Liver (tissue), 9 donors: Measurements from ENCODE around the gene FAM3B. TPM values are rescaled to one million over a fixed set of nuclear protein-coding genes. Genes with fewer than 3 reads are reported as not detected.

Source experiments
- DNase-seq: peaks from one replicate; pipeline ENCODE4 v3.0.0-alpha.2; 2017; ENCODE audit warnings: low spot score
- H3K27ac ChIP-seq, 2 donors: one replicate each; pipeline ENCODE4 v1.7.0; 2013; ENCODE audit warnings: inconsistent platforms in 2 of 2, low read length in 2 of 2, control low read depth in 1 of 2, low read depth in 1 of 2, mild to moderate bottlenecking in 1 of 2
- H3K27me3 ChIP-seq, 4 donors: one replicate each; pipeline versions ENCODE4 v1.6.1 to v1.7.0; 2013; ENCODE audit warnings: low read length in 3 of 4, inconsistent platforms in 1 of 4, mild to moderate bottlenecking in 1 of 4, moderate library complexity in 1 of 4; ENCODE audit not compliant: control insufficient read depth in 4 of 4, insufficient read depth in 4 of 4
- H3K36me3 ChIP-seq, 4 donors: one replicate each; pipeline versions ENCODE4 v1.6.1 to v1.7.0; 2013; ENCODE audit warnings: low read length in 3 of 4, mild to moderate bottlenecking in 3 of 4, low read depth in 1 of 4, moderate library complexity in 1 of 4; ENCODE audit not compliant: control insufficient read depth in 4 of 4, insufficient read depth in 3 of 4
- H3K4me1 ChIP-seq, 4 donors: one replicate each; pipeline versions ENCODE4 v1.6.1 to v1.7.0; 2013; ENCODE audit warnings: low read length in 3 of 4, mild to moderate bottlenecking in 3 of 4, moderate library complexity in 1 of 4; ENCODE audit not compliant: control insufficient read depth in 4 of 4, insufficient read depth in 4 of 4
- H3K4me3 ChIP-seq, 3 donors: one replicate each; pipeline versions ENCODE4 v1.6.1 to v1.7.0; 2013; ENCODE audit warnings: low read length in 3 of 3, control low read depth in 1 of 3, low read depth in 1 of 3, mild to moderate bottlenecking in 1 of 3
- H3K9ac ChIP-seq, 2 donors: one replicate each; pipeline ENCODE4 v1.7.0; 2013; ENCODE audit warnings: low read length in 2 of 2, mild to moderate bottlenecking in 2 of 2, moderate library complexity in 2 of 2, control low read depth in 1 of 2, low read depth in 1 of 2
- H3K9me3 ChIP-seq, 4 donors: one replicate each; pipeline versions ENCODE4 v1.6.1 to v1.7.0; 2013; ENCODE audit warnings: low read length in 3 of 4; ENCODE audit not compliant: control insufficient read depth in 4 of 4
- EGR1 ChIP-seq, 2 donors: IDR thresholded peaks; 2 replicates each; pipeline ENCODE4 v1.6.1; 2016 to 2018; ENCODE audit warnings: antibody characterized with exemption in 2 of 2, low read depth in 2 of 2
- FOXA1 ChIP-seq: IDR thresholded peaks from 2 replicates; pipeline ENCODE4 v1.6.1; 2016; ENCODE audit warnings: antibody characterized with exemption
- GABPA ChIP-seq, 2 donors: IDR thresholded peaks in 1 of 2; conservative IDR thresholded peaks in 1 of 2; 2 replicates each; pipeline ENCODE4 v1.6.1; 2016; ENCODE audit warnings: antibody characterized with exemption in 2 of 2, mild to moderate bottlenecking in 1 of 2, moderate library complexity in 1 of 2
- MAX ChIP-seq: IDR thresholded peaks from 2 replicates; pipeline ENCODE4 v1.6.1; 2016; ENCODE audit warnings: antibody characterized with exemption
- NR2F2 ChIP-seq: IDR thresholded peaks from 2 replicates; pipeline ENCODE4 v1.6.1; 2016; ENCODE audit warnings: antibody characterized with exemption
- RAD21 ChIP-seq, 2 donors: IDR thresholded peaks; 2 replicates each; pipeline ENCODE4 v1.6.1; 2016; ENCODE audit warnings: antibody characterized with exemption in 2 of 2, mild to moderate bottlenecking in 2 of 2
- RXRA ChIP-seq, 2 donors: IDR thresholded peaks; 2 replicates each; pipeline ENCODE4 v1.6.1; 2017 to 2018; ENCODE audit warnings: antibody characterized with exemption in 2 of 2, mild to moderate bottlenecking in 1 of 2
- SP1 ChIP-seq: IDR thresholded peaks from 2 replicates; pipeline ENCODE4 v1.6.1; 2018; ENCODE audit warnings: antibody characterized with exemption, mild to moderate bottlenecking
- YY1 ChIP-seq: IDR thresholded peaks from 2 replicates; pipeline ENCODE4 v1.6.1; 2016; ENCODE audit warnings: antibody characterized with exemption, mild to moderate bottlenecking
- WGBS: extraction: QIAGEN DNeasy Blood & Tissue Kit; methylation state at CpG from one replicate; pipeline ENCODE4 v1.1.7; 2013; 5-methylcytosine and 5-hydroxymethylcytosine counted together
- polyA plus RNA-seq, 2 donors: library from polyadenylated mRNA; stranded (reverse) in 1 of 2; unstranded in 1 of 2; fragments of 200-250 nt in 1 of 2; fragments of >200 nt in 1 of 2; fragmentation: Nextera tagmentation in 1 of 2; extraction: Ambion mirVana in 1 of 2; gene quantifications; one replicate each; pipeline versions ENCODE4 v1.2.1 to v1.2.3, GENCODE V29; 2013 to 2015
- total RNA-seq, 2 donors: library from RNA; depleted of rRNA; stranded (reverse); fragments of >200 nt; gene quantifications; one replicate each; pipeline ENCODE4 v1.2.3, GENCODE V29; 2014
- TF ChIP-seq, protein P1 (sequence below): IDR thresholded peaks from 2 replicates; pipeline ENCODE4 v1.6.1; 2016; ENCODE audit warnings: antibody characterized with exemption
- TF ChIP-seq, protein P2 (sequence below): IDR thresholded peaks from 2 replicates; pipeline ENCODE4 v1.6.1; 2016; ENCODE audit warnings: antibody characterized with exemption
- donor health status: healthy.
- donor health status: healthy.
- donor health status: healthy.
- donor health status: healthy.
- donor health status: healthy.

Gene FAM3B
- total and polyA plus RNA-seq, 4 donors, result 0.72 to 18.2 (median 3.4) TPM

GRCh38 chr21:41277846-41278245, 38.8 kb upstream of the FAM3B start:
- H3K27me3 ChIP-seq, result no peaks in the 10 kb centered on the region
- H3K4me3 ChIP-seq, result no peak overlapping the region
- H3K4me1 ChIP-seq, result no peaks in the 10 kb centered on the region
- no peaks in the 10 kb centered on the region for H3K36me3 ChIP-seq
- H3K9me3 ChIP-seq, result no peaks in the 10 kb centered on the region
- 75% methylated on average over 4 of the region's 4 CpGs for WGBS
- H3K9ac ChIP-seq, result no peak overlapping the region
- DNase-seq, result no peak
- no peak overlapping the region for H3K27ac ChIP-seq
- TF ChIP-seq EGR1 (IDR thresholded peaks at IDR 0.05; ENCODE audit: low read depth in 2 of 2), result no peak
- TF ChIP-seq FOXA1, result no peak

GRCh38 chr21:41280115-41280919, 36.3 kb upstream of the FAM3B start:
- no peak for DNase-seq
- Histone ChIP-seq H3K4me1 (no peaks in the 10 kb centered on the region), H3K9me3 (no peaks in the 10 kb centered on the region), H3K36me3 (no peaks in the 10 kb centered on the region), H3K27ac (no peak overlapping the region), H3K4me3 (no peak overlapping the region), H3K27me3 (no peaks in the 10 kb centered on the region), H3K9ac (no peak overlapping the region)
- WGBS, result 65% methylated on average over 18 of the region's 18 CpGs
- TF ChIP-seq, protein P1, sequence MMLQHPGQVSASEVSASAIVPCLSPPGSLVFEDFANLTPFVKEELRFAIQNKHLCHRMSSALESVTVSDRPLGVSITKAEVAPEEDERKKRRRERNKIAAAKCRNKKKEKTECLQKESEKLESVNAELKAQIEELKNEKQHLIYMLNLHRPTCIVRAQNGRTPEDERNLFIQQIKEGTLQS, result no peak
- no peak for TF ChIP-seq EGR1 (IDR thresholded peaks at IDR 0.05; ENCODE audit: low read depth in 2 of 2)

- TF ChIP-seq MAX (no peak), SP1 (no peak), GABPA (IDR thresholded peaks at IDR 0.05 in 1 of 2, conservative IDR thresholded peaks at IDR 0.05 in 1 of 2) (no peak), YY1 (no peak), RXRA (IDR thresholded peaks at IDR 0.05) (no peak), NR2F2 (no peak), EGR1 (IDR thresholded peaks at IDR 0.05; ENCODE audit: low read depth in 2 of 2) (no peak), RAD21 (IDR thresholded peaks at IDR 0.05) (no peak)
- TF ChIP-seq, protein P2, sequence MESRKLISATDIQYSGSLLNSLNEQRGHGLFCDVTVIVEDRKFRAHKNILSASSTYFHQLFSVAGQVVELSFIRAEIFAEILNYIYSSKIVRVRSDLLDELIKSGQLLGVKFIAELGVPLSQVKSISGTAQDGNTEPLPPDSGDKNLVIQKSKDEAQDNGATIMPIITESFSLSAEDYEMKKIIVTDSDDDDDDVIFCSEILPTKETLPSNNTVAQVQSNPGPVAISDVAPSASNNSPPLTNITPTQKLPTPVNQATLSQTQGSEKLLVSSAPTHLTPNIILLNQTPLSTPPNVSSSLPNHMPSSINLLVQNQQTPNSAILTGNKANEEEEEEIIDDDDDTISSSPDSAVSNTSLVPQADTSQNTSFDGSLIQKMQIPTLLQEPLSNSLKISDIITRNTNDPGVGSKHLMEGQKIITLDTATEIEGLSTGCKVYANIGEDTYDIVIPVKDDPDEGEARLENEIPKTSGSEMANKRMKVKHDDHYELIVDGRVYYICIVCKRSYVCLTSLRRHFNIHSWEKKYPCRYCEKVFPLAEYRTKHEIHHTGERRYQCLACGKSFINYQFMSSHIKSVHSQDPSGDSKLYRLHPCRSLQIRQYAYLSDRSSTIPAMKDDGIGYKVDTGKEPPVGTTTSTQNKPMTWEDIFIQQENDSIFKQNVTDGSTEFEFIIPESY, result no peak
- H3K27ac ChIP-seq, result no peak overlapping the region
- no peaks in the 10 kb centered on the region for H3K27me3 ChIP-seq
- WGBS, result 57% methylated on average over 3 of the region's 3 CpGs
- H3K9me3 ChIP-seq, result no peaks in the 10 kb centered on the region
- no peaks in the 10 kb centered on the region for H3K4me1 ChIP-seq
- H3K4me3 ChIP-seq, result no peak overlapping the region
- DNase-seq, result no peak
- H3K9ac ChIP-seq, result no peak overlapping the region
- no peaks in the 10 kb centered on the region for H3K36me3 ChIP-seq
These were observed 34.2 kb upstream of the FAM3B start for GRCh38 chr21:41282412-41282811.
